KMS-11 (cell line): Measurements from ENCODE around the gene CSTF2.
A peak's percentile ranks its signal among the peaks of the same experiment; 100 is the strongest.

Experiments
- H2AFZ ChIP-seq: fragments of 200-600 bp; sonication (generic); 2 replicates; pipeline ENCODE4 v1.6.1; 2016; ENCODE audit warnings: antibody characterized with exemption, mixed run types, low read depth
- H3K27ac ChIP-seq: fragments of 200-600 bp; sonication (generic); 2 replicates; pipeline ENCODE4 v1.6.1; 2016; ENCODE audit warnings: mild to moderate bottlenecking, mixed run types
- H3K27me3 ChIP-seq: fragments of 200-600 bp; sonication (generic); 2 replicates; pipeline ENCODE4 v1.6.1; 2017; ENCODE audit warnings: mild to moderate bottlenecking, low read depth, mixed run types, moderate library complexity; ENCODE audit not compliant: insufficient read depth
- H3K36me3 ChIP-seq: fragments of 200-600 bp; sonication (generic); 2 replicates; pipeline ENCODE4 v1.6.1; 2017; ENCODE audit warnings: mild to moderate bottlenecking, mixed run types; ENCODE audit not compliant: insufficient read depth
- H3K4me1 ChIP-seq: fragments of 200-600 bp; sonication (generic); 2 replicates; pipeline ENCODE4 v1.6.1; 2016; ENCODE audit warnings: mild to moderate bottlenecking, low read depth, mixed run types; ENCODE audit not compliant: poor library complexity, severe bottlenecking
- H3K4me2 ChIP-seq: fragments of 200-600 bp; sonication (generic); 2 replicates; pipeline ENCODE4 v1.7.0; 2016; ENCODE audit warnings: mild to moderate bottlenecking, mixed run types
- H3K4me3 ChIP-seq: fragments of 200-600 bp; sonication (generic); IDR thresholded peaks from 2 replicates; pipeline ENCODE4 v1.6.1; 2017; ENCODE audit warnings: low read depth, low read length, mixed read lengths; ENCODE audit not compliant: insufficient read depth
- H3K79me2 ChIP-seq: fragments of 200-600 bp; sonication (generic); 2 replicates; pipeline ENCODE4 v1.6.1; 2016; ENCODE audit warnings: low read depth, mixed run types; ENCODE audit not compliant: insufficient read depth
- H3K9ac ChIP-seq: fragments of 200-600 bp; sonication (generic); 2 replicates; pipeline ENCODE4 v1.6.1; 2016; ENCODE audit warnings: mild to moderate bottlenecking, mixed run types
- H4K20me1 ChIP-seq: fragments of 200-600 bp; sonication (generic); 2 replicates; pipeline ENCODE4 v1.6.1; 2016; ENCODE audit warnings: mild to moderate bottlenecking, mixed run types; ENCODE audit not compliant: insufficient read depth
- TF ChIP-seq, protein P1 (sequence below): fragments of 200-600 bp; sonication (generic); conservative IDR thresholded peaks from 2 replicates; pipeline ENCODE4 v1.6.1; 2017; ENCODE audit warnings: low read depth, mild to moderate bottlenecking, antibody characterized with exemption, low read length, moderate library complexity, mixed read lengths

CSTF2 gene

DNA sequence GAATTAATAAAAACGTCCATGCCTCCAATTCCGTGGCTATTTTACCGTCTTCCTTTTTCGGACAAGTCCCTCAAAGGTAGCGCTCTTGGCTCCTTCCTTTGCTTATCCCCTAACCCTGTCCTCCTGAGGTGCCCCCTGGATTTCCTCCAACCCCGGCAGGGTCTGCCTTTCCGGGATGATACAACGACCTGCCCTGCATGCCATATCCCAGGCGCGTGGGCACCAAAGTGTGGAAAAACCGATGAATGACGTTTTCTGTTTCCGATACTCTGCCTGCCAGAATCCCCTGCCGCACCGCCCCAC lies 706 bp upstream of the CSTF2 start:
- Histone ChIP-seq H3K4me2 (peak overlapping the region; percentile 63), H3K79me2 (peaks cover 5% of the 10 kb centered on the region; the same call in 1 of the 2 replicates), H2AFZ (peak overlapping the region; percentile 74), H3K4me3 (no peak overlapping the region), H4K20me1 (no peaks in the 10 kb centered on the region), H3K4me1 (peaks cover 7% of the 10 kb centered on the region), H3K36me3 (no peaks in the 10 kb centered on the region), H3K27ac (peak overlapping the region; percentile 70), H3K27me3 (no peaks in the 10 kb centered on the region), H3K9ac (peak overlapping the region; percentile 58)
- TF ChIP-seq, protein P1, sequence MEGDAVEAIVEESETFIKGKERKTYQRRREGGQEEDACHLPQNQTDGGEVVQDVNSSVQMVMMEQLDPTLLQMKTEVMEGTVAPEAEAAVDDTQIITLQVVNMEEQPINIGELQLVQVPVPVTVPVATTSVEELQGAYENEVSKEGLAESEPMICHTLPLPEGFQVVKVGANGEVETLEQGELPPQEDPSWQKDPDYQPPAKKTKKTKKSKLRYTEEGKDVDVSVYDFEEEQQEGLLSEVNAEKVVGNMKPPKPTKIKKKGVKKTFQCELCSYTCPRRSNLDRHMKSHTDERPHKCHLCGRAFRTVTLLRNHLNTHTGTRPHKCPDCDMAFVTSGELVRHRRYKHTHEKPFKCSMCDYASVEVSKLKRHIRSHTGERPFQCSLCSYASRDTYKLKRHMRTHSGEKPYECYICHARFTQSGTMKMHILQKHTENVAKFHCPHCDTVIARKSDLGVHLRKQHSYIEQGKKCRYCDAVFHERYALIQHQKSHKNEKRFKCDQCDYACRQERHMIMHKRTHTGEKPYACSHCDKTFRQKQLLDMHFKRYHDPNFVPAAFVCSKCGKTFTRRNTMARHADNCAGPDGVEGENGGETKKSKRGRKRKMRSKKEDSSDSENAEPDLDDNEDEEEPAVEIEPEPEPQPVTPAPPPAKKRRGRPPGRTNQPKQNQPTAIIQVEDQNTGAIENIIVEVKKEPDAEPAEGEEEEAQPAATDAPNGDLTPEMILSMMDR = no peak

DNA sequence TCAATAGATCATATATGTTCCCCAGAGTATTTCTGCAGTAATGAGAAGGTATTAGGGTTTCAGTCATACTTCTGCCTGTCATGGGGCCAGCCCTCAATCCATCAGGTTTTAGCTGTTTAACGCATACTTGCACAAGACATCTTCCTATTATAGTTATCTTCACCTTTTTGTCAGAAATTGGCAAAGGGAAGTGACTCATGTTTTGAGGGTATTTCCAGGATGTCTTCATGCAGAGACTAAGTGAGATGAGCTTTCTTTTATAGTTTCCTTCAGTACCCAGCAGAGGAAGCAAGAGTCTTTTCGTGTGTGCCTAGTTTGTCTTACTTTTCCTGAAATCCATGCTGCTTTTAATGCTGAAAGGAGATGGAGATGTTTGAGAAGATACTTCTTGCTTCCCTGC lies 9.5 kb downstream of the CSTF2 start:
- Histone ChIP-seq H4K20me1 (no peaks in the 10 kb centered on the region), H3K27me3 (no peaks in the 10 kb centered on the region), H3K79me2 (no peaks in the 10 kb centered on the region), H2AFZ (no peak overlapping the region), H3K4me2 (no peak overlapping the region), H3K4me3 (no peak overlapping the region), H3K9ac (no peak overlapping the region), H3K4me1 (no peaks in the 10 kb centered on the region), H3K27ac (no peak overlapping the region), H3K36me3 (no peaks in the 10 kb centered on the region; the same call in 1 of the 2 replicates)
- TF ChIP-seq, protein P1 = no peak

DNA sequence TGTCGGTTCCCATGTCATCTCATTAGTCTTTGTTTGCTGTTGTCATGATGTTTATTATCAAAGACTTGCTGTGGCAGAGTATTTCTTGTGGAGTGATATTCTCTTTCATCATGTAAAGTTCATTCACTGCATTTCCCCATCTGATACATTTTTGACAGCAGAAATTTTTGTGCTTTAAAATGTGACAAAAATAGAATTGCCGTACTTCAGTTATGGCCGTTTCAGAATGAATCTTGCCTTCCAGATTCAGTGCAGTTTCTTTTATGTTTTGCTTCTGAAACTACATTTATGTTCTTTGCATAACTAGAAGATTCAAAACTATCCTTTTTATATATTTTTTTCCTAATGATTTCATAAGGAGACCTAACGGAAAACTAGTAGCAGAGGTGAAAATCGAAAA lies 10.0 kb downstream of the CSTF2 start:
- Histone ChIP-seq H3K27me3 (no peaks in the 10 kb centered on the region), H3K27ac (no peak overlapping the region)

DNA sequence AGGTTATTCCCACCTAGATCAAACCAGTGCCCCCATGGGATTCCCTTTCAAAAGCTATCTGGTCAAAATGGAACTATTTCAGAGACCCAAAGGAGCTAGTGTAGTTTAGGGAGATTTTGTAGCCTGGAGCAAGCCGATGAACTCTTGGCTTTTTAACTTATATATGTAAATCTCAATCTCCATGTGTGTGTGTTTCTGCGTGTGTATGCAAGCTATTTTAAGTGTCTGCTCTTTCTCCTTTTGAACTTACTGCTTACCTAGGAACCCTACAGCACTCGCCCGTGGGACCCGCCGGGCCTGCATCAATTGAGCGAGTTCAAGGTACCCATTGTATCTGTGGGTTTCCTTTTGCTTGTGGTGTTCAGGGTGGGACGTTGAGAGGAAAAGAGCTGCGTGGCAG lies 10.4 kb downstream of the CSTF2 start:
- Histone ChIP-seq H4K20me1 (no peaks in the 10 kb centered on the region), H3K79me2 (no peaks in the 10 kb centered on the region), H3K27ac (no peak overlapping the region), H3K4me2 (no peak overlapping the region), H3K4me3 (no peak overlapping the region), H3K4me1 (no peaks in the 10 kb centered on the region), H3K27me3 (no peaks in the 10 kb centered on the region), H2AFZ (no peak overlapping the region), H3K36me3 (no peaks in the 10 kb centered on the region; the same call in 1 of the 2 replicates), H3K9ac (no peak overlapping the region)
- TF ChIP-seq, protein P1 = no peak

More for the DNA sequence above, 10.0 kb downstream of the CSTF2 start:
- no peaks in the 10 kb centered on the region; the same call in 1 of the 2 replicates for H3K36me3 ChIP-seq
- no peaks in the 10 kb centered on the region for H3K4me1 ChIP-seq
- H3K79me2 ChIP-seq = no peaks in the 10 kb centered on the region
- H4K20me1 ChIP-seq = no peaks in the 10 kb centered on the region
- H2AFZ ChIP-seq = no peak overlapping the region
- TF ChIP-seq, protein P1 = no peak
- no peak overlapping the region for H3K4me3 ChIP-seq
- no peak overlapping the region for H3K4me2 ChIP-seq
- no peak overlapping the region for H3K9ac ChIP-seq
